Caco-2 (cell line): ENCODE data around the gene LRRFIP1. TPM values are rescaled to one million over a fixed set of nuclear protein-coding genes. Genes with fewer than 3 reads are reported as not detected.
A peak's percentile ranks its signal among the peaks of the same experiment; 100 is the strongest.

Experiments
- BruUV-seq: library from RNA; stranded (reverse); fragments of 400-500 nt; replicated peaks from 2 replicates; lab custom pipeline; 2021; lab: Mats Ljungman, UMichigan
- CTCF ChIA-PET: fragments of 300-600 bp; sonication (Branson Sonifier 250); formaldehyde crosslinking; loops from one replicate; lab custom pipeline; 2022; ENCODE audit warnings: antibody characterized with exemption; lab: Charles Lee
- POLR2A ChIA-PET: fragments of 300-600 bp; sonication (Branson Sonifier 250); formaldehyde crosslinking; loops from one replicate; lab custom pipeline; 2022; ENCODE audit warnings: antibody characterized with exemption; lab: Charles Lee
- DNase-seq, 2 experiments: peaks; one replicate each; pipeline versions ENCODE4 v3.0.0 to v3.0.0-alpha.2; 2020 to 2022
- H3K27me3 ChIP-seq: replicated peaks from 2 replicates; pipeline ENCODE4 v1.6.0; 2011; ENCODE audit warnings: low read length; ENCODE audit not compliant: control insufficient read depth, insufficient read depth
- H3K36me3 ChIP-seq: 2 replicates; pipeline ENCODE4 v1.5.1; 2011; ENCODE audit warnings: low read length; ENCODE audit not compliant: control insufficient read depth, insufficient read depth
- H3K4me1 ChIP-seq: fragments of 250-450 bp; sonication (Bioruptor Pico); 2 replicates; pipeline ENCODE4 v1.5.1; 2020; ENCODE audit warnings: mild to moderate bottlenecking
- H3K4me3 ChIP-seq: 2 replicates; pipeline ENCODE4 v1.5.1; 2011; ENCODE audit warnings: low read depth, mild to moderate bottlenecking, control low read depth, low read length
- H3K9me3 ChIP-seq: fragments of 250-450 bp; sonication (Bioruptor Pico); 2 replicates; pipeline ENCODE4 v1.5.1; 2020; ENCODE audit warnings: mild to moderate bottlenecking, moderate library complexity
- H3K27ac Mint-ChIP-seq: one replicate; pipeline ENCODE4 v1.8.0; 2022; ENCODE audit warnings: mixed read lengths; ENCODE audit not compliant: unreplicated experiment
- H3K27me3 Mint-ChIP-seq: one replicate; pipeline ENCODE4 v1.8.0; 2022; ENCODE audit warnings: mixed read lengths; ENCODE audit not compliant: insufficient read depth, unreplicated experiment
- H3K36me3 Mint-ChIP-seq: one replicate; pipeline ENCODE4 v1.8.0; 2022; ENCODE audit warnings: mild to moderate bottlenecking, mixed read lengths; ENCODE audit not compliant: insufficient read depth, unreplicated experiment
- H3K4me1 Mint-ChIP-seq: one replicate; pipeline ENCODE4 v1.8.0; 2022; ENCODE audit warnings: low read depth, mixed read lengths; ENCODE audit not compliant: unreplicated experiment
- H3K4me3 Mint-ChIP-seq: one replicate; pipeline ENCODE4 v1.8.0; 2022; ENCODE audit warnings: mild to moderate bottlenecking, moderate library complexity, mixed read lengths; ENCODE audit not compliant: unreplicated experiment
- H3K9me3 Mint-ChIP-seq: one replicate; pipeline ENCODE4 v1.8.0; 2022; ENCODE audit warnings: mixed read lengths; ENCODE audit not compliant: unreplicated experiment
- CTCF ChIP-seq, 2 experiments: fragments of 200-600 bp in 1 of 2; IDR thresholded peaks; 1 replicate in 1 of 2; 2 replicates in 1 of 2; pipeline versions ENCODE4 v1.5.1 to v1.8.0; 2011 to 2022; ENCODE audit warnings: antibody characterized with exemption in 1 of 2, control low read depth in 1 of 2, inconsistent platforms in 1 of 2, low read depth in 1 of 2, low read length in 1 of 2, mild to moderate bottlenecking in 1 of 2, moderate library complexity in 1 of 2; ENCODE audit not compliant: insufficient read depth in 1 of 2, severe bottlenecking in 1 of 2, unreplicated experiment in 1 of 2
- intact Hi-C: fragments of 100-400 bp; cut with micrococcal nuclease; formaldehyde crosslinking; loops from one replicate; pipeline ENCODE4 v1.10.0; 2022; ENCODE audit not compliant: unreplicated experiment
- total RNA-seq: library from RNA; stranded (reverse); gene quantifications from 2 replicates; pipeline ENCODE4 v1.2.3, GENCODE V29; 2022

Gene LRRFIP1
- total RNA-seq, 1 experiment from 2014 or later: 37.1 TPM

DNA sequence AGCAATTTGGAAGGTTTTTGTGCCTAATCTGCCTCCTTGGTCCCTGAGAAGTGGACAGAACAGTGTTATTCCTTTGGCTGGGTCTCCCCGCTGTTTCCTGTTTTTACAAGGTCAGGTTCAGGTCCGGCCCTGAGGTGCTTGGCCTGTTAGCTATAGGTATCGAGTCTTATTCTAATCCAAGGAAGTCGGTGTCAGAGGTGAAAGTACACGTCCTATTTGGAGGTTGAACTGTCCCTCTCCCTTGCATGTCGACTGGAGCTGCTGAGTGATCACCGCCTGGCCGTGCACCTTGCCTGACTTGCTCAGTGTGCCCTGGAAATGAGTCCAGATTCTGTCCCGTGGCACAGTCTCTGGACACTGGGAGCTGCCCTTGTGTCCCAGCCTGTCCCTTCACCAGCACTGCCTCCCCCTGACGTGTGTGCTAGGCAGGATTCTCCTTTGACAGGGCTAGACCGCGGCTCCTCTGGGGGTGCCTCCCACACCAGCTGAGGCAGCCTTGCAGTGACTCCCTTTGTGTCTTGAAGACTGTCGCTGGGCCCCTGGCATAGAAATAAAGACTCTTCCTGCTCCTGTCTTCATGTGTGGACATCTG is 105.5 kb downstream of the LRRFIP1 start:
- Mint-ChIP-seq H3K9me3 (no peaks in the 10 kb centered on the region), H3K27ac (peak overlapping the region; percentile 30), H3K4me3 (no peak overlapping the region), H3K27me3 (no peaks in the 10 kb centered on the region), H3K4me1 (peaks cover 20% of the 10 kb centered on the region), H3K36me3 (peaks cover 10% of the 10 kb centered on the region)
- POLR2A ChIA-PET: no interaction called here
- no peak overlapping the region for H3K4me3 ChIP-seq
- TF ChIP-seq CTCF (IDR thresholded peaks at IDR 0.05; ENCODE audit: insufficient read depth in 1 of 2, low read depth in 1 of 2, low read length in 1 of 2, severe bottlenecking in 1 of 2, unreplicated experiment in 1 of 2): no peak
- H3K4me1 ChIP-seq: peaks cover 11% of the 10 kb centered on the region; the same call in 1 of the 2 replicates
- CTCF ChIA-PET: no interaction called here
- no peaks in the 10 kb centered on the region for H3K36me3 ChIP-seq
- no peak for DNase-seq
- H3K27me3 ChIP-seq: no peaks in the 10 kb centered on the region
- no TSS peak for BruUV-seq
- H3K9me3 ChIP-seq: no peaks in the 10 kb centered on the region
- intact Hi-C loops: no loop called here

- no TSS peak for BruUV-seq
- H3K4me1 ChIP-seq: peaks cover 8% of the 10 kb centered on the region; the same call in 1 of the 2 replicates
Measured at GRCh38 chr2:237733677-237734300, 106.4 kb downstream of the LRRFIP1 start.

More at GRCh38 chr2:237733677-237734300, 106.4 kb downstream of the LRRFIP1 start:
- Mint-ChIP-seq H3K9me3 (no peaks in the 10 kb centered on the region), H3K4me3 (no peak overlapping the region), H3K27ac (no peak overlapping the region), H3K27me3 (no peaks in the 10 kb centered on the region), H3K36me3 (peaks cover 10% of the 10 kb centered on the region), H3K4me1 (peaks cover 14% of the 10 kb centered on the region)
- DNase-seq: no peak
- ChIA-PET CTCF (interaction anchor here (0.7 kb wide), 1 partner anchor 152 kb away, joined by 3 read pairs; no protein-coding TSS in a partner anchor), POLR2A (no interaction called here)
- Histone ChIP-seq H3K36me3 (no peaks in the 10 kb centered on the region), H3K9me3 (no peaks in the 10 kb centered on the region), H3K27me3 (no peaks in the 10 kb centered on the region), H3K4me3 (no peak overlapping the region)
- intact Hi-C loops: no loop called here
- no peak for TF ChIP-seq CTCF (IDR thresholded peaks at IDR 0.05; ENCODE audit: insufficient read depth in 1 of 2, low read depth in 1 of 2, low read length in 1 of 2, severe bottlenecking in 1 of 2, unreplicated experiment in 1 of 2)
